HFF-Myc (cell line): ENCODE data around the gene LIN37.
A peak's percentile ranks its signal among the peaks of the same experiment; 100 is the strongest.

Experiments used
- DNase-seq: peaks from one replicate; pipeline ENCODE4 v3.0.0-alpha.2; 2011; ENCODE audit warnings: low read depth; ENCODE audit errors: extremely low read depth
- H3K4me3 ChIP-seq: replicated peaks from 2 replicates; pipeline ENCODE4 v1.5.1; 2011; ENCODE audit warnings: low read depth, mild to moderate bottlenecking, control low read depth, low read length
- TF ChIP-seq, protein P1 (sequence below): IDR thresholded peaks from 2 replicates; pipeline ENCODE4 v1.5.1; 2012; ENCODE audit warnings: mild to moderate bottlenecking, low read depth, low read length, control low read depth; ENCODE audit errors: missing control alignments

The LIN37 gene

DNA sequence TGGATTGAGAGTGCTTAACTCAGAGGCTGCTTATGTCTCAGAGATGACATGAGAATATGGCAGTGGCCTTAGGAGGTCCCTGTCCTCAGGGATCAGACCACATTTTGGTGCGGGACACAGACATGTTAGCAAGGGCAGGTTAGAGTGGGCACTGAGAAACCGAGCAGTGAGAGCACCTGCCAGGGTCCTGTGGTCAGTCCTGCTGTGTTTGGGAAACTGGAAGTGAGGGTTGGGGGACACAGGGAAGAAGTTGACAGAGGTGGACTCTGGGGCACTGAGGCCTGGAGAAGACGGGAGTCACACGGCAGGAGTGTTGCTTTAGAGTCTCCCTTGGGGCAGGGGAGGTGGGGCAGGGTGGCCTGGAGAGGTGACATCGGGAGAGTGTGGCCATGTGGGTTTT lies 13.5 kb upstream of the LIN37 start:
- no peak for DNase-seq
- H3K4me3 ChIP-seq = no peak overlapping the region
- TF ChIP-seq, protein P1, sequence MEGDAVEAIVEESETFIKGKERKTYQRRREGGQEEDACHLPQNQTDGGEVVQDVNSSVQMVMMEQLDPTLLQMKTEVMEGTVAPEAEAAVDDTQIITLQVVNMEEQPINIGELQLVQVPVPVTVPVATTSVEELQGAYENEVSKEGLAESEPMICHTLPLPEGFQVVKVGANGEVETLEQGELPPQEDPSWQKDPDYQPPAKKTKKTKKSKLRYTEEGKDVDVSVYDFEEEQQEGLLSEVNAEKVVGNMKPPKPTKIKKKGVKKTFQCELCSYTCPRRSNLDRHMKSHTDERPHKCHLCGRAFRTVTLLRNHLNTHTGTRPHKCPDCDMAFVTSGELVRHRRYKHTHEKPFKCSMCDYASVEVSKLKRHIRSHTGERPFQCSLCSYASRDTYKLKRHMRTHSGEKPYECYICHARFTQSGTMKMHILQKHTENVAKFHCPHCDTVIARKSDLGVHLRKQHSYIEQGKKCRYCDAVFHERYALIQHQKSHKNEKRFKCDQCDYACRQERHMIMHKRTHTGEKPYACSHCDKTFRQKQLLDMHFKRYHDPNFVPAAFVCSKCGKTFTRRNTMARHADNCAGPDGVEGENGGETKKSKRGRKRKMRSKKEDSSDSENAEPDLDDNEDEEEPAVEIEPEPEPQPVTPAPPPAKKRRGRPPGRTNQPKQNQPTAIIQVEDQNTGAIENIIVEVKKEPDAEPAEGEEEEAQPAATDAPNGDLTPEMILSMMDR = no peak

DNA sequence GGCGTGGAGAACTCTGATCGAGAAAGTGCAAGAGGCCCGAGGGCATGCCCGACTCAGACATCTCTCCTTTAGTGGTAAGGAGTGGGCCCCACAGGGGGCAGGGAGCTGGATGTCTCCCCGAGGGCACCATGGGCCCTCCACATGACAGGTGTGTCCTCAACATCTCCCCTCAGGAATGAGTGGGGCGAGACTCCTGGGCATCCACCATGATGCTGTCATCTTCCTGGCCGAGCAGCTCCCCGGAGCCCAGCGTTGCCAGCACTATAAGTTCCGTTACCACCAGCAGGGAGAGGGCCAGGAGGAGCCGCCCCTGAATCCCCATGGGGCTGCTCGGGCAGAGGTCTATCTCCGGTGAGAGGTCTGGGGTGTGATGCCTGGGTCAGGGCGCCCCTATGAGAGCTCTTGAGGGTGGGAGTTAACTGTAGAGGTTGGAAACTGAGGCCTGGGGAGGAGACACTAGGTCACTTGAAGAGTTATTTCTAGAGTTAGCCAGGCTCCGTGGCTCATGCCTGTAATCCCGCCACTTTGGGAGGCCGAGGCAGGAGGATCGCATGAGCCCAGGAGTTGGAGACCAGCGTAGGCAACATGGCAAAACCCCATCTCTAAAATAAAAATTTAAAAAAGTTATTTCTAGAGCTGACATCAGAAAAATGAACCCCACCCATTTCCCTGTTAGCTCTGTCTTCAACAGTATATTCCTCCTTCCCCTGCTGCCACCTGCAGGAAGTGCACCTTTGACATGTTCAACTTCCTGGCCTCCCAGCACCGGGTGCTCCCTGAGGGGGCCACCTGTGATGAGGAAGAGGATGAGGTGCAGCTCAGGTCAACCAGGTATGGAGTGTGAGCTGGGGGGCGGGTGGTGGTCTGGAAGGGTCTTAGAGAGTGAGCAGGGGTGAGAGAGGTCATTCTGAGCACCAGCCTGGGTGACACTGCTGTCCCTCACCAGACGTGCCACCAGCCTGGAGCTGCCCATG lies 11.2 kb upstream of the LIN37 start:
- no peak overlapping the region for H3K4me3 ChIP-seq
- TF ChIP-seq, protein P1 = no peak
- no peak for DNase-seq

DNA sequence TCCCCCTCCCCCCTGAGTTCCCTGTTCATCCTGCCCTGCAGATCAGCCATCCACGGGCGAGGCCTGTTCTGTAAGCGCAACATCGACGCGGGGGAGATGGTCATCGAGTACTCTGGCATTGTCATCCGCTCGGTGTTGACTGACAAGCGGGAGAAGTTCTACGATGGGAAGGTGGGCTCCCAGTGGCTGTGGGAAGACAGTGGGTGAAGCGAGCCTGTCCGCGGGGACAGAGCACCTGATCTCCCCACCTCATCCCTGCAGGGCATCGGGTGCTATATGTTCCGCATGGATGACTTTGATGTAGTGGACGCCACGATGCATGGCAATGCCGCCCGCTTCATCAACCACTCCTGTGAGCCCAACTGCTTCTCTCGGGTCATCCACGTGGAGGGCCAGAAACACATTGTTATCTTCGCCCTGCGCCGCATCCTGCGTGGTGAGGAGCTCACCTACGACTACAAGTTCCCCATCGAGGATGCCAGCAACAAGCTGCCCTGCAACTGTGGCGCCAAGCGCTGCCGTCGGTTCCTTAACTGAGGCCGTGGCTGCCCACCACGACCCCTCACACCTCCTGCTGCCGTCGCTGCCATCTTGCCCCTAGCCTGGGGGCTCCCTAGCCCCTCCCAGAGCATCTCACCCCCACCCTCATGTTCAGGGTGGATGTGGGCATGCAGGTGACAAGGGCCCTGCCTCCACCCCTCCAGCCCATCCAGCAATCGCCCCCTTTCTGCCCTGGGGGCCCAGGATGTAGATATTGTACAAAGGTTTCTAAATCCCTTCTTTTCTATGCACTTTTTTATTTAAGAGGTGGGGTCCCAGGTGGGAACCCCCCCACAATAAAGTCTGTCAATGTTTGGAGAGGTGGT lies 10.1 kb upstream of the LIN37 start:
- TF ChIP-seq, protein P1 = no peak
- DNase-seq = no peak
- no peak overlapping the region for H3K4me3 ChIP-seq

DNA sequence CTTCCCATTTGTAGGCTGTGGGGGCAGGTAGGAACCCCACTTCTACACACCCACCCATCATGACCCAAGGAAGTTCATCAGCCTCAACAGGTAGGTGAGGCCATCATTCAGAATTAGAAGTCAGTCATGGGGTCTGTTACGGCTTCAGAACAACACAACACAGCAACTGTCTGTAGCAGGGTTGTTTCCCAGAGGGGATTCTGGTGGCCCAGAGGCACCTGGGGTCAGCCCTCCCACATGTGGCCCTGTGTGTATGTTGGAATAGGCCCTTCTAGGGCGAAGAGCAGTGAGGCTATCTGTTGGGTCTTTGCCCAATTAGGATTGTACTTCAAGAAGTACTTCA lies 9.5 kb upstream of the LIN37 start:
- no peak overlapping the region for H3K4me3 ChIP-seq
- TF ChIP-seq, protein P1 = no peak
- DNase-seq = no peak

DNA sequence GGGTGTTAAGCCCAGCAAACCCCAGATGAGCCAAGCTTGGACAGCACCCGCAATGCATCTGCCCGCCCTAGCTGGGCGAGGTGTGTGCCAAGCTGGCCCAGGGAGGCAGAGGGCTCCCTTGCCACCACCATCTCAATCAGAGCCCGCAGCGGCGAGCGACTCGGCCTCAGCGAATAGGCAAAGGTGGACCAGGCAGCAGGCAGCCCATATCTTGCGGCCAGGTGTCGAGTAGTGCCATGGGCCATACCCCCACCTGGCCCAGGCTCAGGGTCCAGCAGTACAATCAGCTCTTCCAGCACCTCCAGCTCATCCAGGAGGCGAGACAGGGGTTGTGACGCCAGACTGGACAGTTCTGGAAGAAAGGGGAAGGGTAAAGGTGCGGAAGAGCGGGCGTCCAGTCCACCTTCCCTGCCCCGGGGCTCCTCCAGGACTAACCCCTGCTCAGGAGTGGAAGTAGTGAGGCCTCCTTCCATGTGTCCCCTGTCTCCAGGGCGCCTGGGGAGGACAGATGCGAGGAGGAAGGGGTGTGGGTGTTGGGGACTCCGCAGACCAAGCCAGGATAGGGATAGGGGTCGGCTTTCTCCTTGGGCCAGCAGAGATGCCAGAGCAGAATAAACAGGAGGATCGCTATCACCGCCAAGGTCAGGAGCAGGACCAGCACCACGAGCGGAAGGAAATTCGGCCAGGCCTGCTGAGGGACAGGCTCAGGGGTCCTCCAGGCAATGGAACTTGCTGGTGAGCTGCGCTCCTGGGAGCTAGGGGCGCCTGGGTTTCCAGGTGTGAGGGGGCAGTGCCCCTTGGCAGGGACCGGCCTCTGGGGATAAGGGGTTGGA lies 8.9 kb upstream of the LIN37 start:
- TF ChIP-seq, protein P1 = no peak
- no peak for DNase-seq
- peak overlapping the region; percentile 53 for H3K4me3 ChIP-seq

DNA sequence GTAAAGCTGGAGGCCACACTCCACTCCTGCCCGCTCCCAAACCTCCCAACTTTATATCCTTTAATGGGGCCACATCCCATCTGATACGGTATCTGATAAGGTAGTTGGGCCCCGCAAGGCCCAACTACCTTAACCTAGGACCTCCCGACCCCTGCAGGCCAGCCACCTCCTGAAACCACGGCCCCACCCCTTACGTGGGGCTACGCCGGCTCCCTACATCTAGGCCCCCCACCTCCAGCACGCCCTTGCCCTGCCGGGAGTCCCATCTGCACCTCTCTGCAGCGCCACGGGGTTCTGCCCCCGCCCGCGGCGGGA lies 8.3 kb upstream of the LIN37 start:
- DNase-seq = no peak
- peak overlapping the region; percentile 53 for H3K4me3 ChIP-seq
- TF ChIP-seq, protein P1 = no peak
